Muscle of back (tissue), 11 donors: ENCODE measurements around the gene RPL13A. TPM values are rescaled to one million over a fixed set of nuclear protein-coding genes. Genes with fewer than 3 reads are reported as not detected.
A peak's percentile ranks its signal among the peaks of the same experiment; 100 is the strongest.
"Not testable (repeated sequence)": the region's sequence is repeated elsewhere in the genome, so short reads cannot be mapped to it uniquely, and the experiment has no call there.

ENCODE experiments used
- DNase-seq, 3 donors: peaks; one replicate each; pipeline versions ENCODE4 v3.0.0 to v3.0.0-alpha.2; 2013
- polyA plus RNA-seq, 10 donors: library from polyadenylated mRNA; unstranded; fragments of 120-200 nt; gene quantifications; one replicate each; pipeline ENCODE4 v1.2.1, GENCODE V29; 2013; ENCODE audit not compliant: insufficient read length in 10 of 10

The RPL13A gene
- polyA plus RNA-seq, 10 donors, result 3,542 to 5,037 (median 4,448) TPM

DNA sequence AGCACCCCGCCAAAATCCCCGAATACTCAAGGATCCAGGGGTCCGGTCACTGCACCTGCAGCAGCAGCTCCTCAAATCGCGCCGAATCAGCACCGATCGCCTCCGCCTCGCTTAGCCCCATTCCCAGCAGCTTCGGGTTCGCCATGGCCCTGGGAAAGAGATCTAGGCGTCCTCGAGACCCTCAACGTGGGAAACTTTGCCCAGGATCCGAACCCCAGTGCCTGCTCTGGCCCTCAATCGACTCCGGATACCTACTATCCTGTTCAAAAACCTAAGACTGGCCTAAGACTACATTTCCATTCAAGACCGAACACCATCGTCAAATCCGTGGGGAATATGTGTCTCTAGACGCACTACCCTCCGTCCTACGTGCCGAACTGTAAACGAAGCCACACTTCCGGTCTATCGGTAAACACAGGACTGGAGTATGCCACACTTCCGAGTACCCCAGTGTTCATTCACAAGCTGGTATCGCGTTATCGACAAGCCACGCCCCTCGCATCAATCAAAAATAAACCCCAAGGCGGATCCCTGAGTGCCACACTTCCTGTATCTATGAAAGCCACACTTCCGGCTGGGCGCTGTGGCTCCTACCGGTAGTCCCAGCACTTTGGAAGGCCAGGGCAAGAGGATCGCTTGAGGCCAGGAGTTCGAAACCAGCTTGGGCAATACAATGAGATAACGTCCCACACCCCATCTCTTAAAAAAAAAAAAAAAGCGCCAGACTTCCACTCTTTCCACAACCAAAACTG is 35.8 kb upstream of the RPL13A start, which contains the start of gene PIH1D1:
TSS of gene PIH1D1 (minus strand) at position 385 of the 752 bp plus-strand sequence. CDS start at position 145, 240 bp downstream.
- peak; percentile 97 to 99 (median 98) for DNase-seq

DNA sequence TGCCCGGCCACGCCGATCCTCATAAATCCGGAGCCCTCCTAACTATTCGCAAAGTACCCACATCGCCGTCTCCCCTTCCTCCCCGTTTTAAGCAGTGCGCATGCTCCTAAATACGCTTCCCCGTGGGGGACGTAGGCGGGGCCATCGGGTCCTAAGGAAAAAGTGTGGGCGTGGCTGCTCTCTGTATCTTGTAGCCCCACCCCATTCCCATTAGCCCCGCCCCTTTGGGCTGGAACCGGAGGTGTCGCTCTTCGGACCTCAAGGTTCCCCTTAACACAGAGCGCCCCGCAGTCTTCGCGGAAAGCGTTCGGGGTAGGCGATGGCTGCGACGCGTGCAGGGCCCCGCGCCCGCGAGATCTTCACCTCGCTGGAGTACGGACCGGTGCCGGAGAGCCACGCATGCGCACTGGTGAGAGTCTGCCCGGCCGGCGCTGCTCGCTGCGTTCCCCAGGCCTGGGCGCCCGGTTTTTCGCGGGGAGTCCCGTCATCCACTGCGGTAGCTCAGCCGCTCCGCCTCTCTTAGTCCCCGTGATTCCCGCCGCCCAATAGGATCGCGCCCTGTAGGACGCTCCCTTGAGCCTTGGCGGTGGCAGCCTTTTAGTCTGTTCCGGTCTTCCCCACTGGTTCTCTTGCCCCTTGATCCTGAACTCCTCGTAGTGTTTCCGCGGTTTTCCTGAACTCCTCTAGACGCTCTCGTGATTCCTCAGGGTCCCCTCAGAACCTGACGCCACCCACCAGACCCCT is 34.2 kb upstream of the RPL13A start, which contains the start of gene ALDH16A1:
TSS of gene ALDH16A1 (plus strand) at position 213 of the 744 bp plus-strand sequence. CDS start at position 320, 107 bp downstream.
- peak; percentile 98 to 99 (median 98) for DNase-seq

GRCh38 chr19:49453757-49454240 is 33.6 kb upstream of the RPL13A start:
- no peak for DNase-seq

GRCh38 chr19:49455773-49456172 is 31.6 kb upstream of the RPL13A start:
- peak in 2 of 3 donors; percentile 77 to 92 for DNase-seq

DNA sequence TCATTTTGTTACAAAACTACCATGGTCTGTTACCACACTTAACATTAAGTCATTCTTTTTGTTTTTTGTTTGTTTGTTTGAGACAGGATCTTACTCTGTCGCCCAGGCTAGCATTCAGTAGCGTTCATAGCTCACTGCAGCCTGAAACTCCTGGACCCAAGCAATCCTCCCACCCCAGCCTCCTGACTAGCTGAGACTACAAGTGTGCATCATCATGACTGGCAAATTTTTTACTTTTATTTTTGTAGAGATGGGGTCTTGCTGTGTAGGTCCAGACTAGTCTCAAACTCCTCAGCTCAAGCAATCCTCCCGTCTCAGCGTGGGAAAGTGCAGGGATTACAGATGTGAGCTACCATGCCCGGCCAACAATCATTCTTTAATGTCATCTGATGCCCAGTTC is 31.1 kb upstream of the RPL13A start:
- DNase-seq, result peak in 1 of 3 donors; percentile 71

DNA sequence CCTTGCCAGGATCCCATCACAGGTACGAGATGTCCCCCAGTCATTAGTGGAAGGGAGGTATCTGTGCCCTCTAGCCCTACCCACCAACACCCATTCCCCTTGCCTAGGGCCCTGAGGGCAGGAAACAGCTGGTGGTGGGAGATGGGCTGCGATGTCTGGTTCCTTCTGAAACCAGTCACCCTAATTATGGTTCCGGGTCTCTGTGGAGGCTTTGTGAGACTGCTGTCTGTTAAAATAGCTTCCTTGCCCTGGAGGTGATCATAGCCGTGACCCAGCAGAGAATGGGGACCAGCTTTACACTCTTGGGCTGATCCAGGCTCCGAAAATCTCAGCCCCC is 28.9 kb upstream of the RPL13A start:
- no peak for DNase-seq

- DNase-seq, result no peak
Observed at GRCh38 chr19:49459388-49459787, 28.0 kb upstream of the RPL13A start.

DNA sequence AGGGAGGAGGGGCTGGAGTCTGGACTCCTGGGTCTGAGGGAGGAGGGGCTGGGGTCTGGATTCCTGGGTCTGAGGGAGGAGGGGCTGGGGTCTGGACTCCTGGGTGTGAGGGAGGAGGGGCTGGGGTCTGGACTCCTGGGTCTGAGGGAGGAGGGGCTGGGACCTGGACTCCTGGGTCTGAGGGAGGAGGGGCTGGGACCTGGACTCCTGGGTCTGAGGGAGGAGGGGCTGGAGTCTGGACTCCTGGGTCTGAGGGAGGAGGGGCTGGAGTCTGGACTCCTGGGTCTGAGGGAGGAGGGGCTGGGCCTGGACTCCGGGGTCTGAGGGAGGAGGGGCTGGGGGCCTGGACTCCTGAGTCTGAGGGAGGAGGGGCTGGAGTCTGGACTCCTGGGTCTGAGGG is 26.3 kb upstream of the RPL13A start:
- DNase-seq, result not testable (repeated sequence)

GRCh38 chr19:49461656-49462055 is 25.8 kb upstream of the RPL13A start:
- DNase-seq, result no peak

- DNase-seq, result no peak
Observed at GRCh38 chr19:49462492-49462891, 24.9 kb upstream of the RPL13A start.

- DNase-seq, result no peak
Observed at GRCh38 chr19:49463960-49464740, 23.3 kb upstream of the RPL13A start.

DNA sequence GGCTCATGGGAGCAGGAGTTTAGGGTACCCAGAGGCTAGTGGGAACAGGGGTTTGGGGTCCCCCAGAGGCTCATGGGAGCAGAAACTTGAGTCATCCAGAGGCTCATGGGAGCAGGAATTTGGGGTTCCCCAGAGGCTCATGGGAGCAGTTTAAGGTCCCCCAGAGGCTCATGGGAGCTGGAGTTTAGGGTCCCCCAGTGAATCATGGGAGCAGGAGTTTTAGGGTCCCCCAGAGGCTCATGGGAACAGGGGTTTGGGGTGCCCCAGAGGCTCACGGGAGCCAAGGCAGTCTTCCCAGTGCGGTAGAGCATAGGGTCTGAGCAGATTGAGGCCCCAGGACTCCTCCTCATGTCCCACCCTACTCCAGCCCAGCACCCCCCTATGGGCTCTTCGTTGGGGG is 22.0 kb upstream of the RPL13A start:
- no peak for DNase-seq

GRCh38 chr19:49468199-49468598 is 19.2 kb upstream of the RPL13A start:
- DNase-seq, result no peak

- peak; percentile 67 to 94 (median 87) for DNase-seq
Observed at GRCh38 chr19:49468746-49469447, 18.5 kb upstream of the RPL13A start.

DNA sequence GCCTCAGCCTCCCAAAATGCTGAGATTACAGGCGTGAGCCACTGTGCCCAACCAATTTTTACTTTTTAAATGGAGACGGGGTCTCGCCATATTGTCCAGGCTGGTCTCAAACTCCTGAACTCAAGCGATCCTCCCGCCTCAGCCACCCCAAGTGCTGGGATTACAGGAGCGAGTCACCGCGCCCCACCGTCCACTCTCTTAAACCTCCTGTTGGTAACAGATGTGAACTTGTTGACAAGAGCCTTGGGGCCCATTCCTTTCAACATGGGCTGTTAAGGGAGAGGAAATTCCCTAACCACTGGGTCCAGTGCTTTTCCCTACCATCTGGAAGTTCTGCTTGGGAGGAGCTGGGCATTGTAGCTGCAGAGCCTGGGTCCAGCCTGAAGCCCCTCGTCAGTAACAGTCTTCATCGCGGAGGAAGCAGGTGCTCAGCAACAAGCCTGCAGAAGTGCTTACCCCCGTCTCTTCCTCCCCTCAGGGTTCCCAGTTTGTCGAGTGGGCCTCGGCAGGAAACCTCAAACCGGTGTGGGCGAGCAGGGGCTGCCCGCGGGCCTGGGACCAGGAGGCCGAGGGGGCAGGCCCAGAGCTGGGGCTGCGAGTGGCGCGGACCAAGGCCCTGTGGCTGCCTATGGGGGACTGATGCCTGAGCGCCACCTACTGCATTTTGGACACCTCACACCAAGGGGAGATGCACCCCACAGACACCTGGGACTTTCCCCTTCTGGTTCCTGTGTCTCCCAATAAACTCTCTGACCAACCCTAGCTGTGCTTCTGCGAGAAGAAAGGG is 17.4 kb upstream of the RPL13A start:
- no peak for DNase-seq

- DNase-seq, result no peak
Observed at GRCh38 chr19:49470615-49470978, 16.8 kb upstream of the RPL13A start.

GRCh38 chr19:49472936-49473335 is 14.5 kb upstream of the RPL13A start:
- no peak for DNase-seq

DNA sequence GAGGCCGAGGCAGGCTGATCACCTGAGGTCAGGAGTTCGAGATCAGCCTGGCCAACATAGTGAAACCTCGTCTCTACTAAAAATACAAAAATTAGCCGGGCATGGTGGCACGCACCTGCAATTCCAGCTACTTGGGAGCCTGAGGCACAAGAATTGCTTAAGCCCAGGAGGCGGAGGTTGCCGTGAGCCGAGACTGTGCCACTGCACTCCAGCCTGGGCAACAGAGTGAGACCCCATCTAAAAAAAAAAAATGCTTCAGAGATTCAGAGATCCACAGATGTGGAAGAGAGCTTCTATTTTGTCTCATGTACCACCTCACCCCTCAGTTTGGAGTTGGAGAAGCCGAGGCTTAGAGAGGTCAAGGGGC is 13.9 kb upstream of the RPL13A start:
- DNase-seq, result not testable (repeated sequence)

DNA sequence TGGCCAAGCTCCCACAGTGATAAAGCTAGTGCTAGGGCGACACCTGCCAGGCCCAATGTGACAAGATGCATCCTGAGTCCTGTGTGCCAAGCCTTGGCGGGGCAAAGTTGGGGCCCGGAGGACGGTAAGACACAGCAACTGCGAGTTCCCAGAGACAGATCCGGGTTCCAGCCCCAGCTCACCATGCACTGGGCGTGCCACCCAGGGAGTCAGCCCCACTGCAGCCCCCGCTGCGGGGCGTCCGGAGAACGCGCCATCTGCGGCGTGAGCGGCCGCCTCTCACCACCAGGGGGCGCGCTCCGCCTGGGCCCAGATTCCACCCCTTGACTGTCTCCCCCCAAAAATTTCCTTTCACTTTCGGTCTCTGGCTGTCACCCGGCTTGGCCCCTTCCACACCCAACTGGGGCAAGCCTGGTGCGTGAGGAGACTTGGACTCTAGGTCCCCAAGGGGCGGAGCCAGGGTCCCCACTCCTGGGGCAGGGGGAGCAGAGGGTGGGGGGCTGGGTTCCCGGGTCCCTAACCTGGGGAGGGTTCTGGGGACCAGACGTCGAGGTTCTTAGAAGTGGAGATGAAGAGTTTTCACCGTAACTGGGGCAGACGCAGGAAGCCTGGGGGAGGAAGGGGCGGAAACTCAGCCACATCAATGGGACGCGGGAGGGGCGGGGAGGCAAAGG is 13.4 kb upstream of the RPL13A start, which contains the start of gene FLT3LG:
TSS of gene FLT3LG (plus strand) at position 348 of the 674 bp plus-strand sequence. CDS start 425 bp downstream, outside the sequence.
- peak; percentile 68 to 90 (median 85) for DNase-seq

DNA sequence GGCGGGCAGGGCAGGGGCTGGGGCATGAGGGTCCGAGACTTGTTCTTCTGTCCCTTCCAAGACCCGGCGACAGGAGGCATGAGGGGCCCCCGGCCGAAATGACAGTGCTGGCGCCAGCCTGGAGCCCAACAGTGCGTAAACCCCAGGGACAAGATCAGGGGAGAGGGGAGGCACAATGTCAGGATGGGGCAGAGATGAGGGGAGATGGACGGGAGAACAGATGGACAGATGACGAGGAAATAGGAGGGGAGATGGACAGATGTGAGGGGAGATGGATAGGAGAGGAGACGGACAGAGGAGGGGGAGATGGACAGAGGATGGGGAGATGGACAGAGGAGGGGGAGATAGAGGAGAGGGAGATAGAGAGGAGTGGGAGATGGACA is 12.9 kb upstream of the RPL13A start:
- no peak for DNase-seq
